ENCODE data around the gene GRID1.
A peak's percentile ranks its signal among the peaks of the same experiment; 100 is the strongest.

Gene GRID1

GRCh38 chr10:86362129-86362527 lies 4.5 kb downstream of the GRID1 start:
- no peak for DNase-seq
- in situ Hi-C loops (cut with MboI; ENCODE audit: low pct_unique_long_range_greater_than_20kb, low sequenced_read_pairs), result loop anchor here (25.0 kb wide), 1 partner anchor 575 kb away; no protein-coding TSS in a partner anchor

DNA sequence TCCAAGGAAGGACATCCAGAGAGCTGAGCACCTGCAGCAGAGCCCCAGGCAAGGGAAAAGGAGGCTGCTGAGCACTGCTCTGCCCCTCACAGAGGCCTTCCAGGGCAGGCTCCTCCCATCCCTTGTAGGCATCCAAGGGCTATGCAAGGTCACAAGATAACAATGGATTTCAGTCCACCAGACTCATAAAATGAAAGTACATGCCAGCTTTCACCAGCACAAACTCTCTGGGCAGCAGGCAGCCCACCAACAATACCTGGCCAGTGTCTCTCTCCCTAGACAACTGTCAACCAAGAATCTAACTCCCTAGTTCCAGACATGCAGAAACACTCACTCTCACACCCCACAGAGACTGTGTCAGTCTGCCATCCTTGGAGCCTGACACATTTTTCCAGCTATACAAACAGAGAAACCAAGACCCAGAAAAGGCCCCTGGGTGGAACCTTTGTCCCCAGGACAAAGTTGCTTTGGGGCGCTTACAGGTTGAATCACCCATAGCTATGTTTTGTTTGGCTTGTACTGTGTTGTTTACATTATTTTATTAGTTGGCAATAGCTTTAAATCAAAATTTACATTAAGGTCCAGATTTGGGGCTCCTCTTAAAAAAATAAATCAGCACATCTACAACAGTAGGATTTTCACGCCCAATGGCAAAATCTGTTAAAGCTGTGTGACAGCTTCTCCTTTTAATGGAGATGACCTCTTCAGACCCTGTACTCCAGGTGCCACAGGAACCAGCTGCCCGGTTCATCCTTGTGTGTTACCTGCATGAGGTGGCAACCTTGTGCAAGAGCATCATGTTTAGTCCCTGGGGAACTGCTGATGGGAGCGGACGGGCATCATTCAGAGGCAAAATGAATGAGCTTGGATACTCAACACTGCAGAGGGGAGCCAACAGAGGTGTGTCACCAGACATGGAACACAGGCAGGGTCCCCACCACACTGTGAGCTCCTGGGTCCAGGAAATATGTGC lies 5.2 kb downstream of the GRID1 start:
- in situ Hi-C loops (cut with MboI; ENCODE audit: low pct_unique_long_range_greater_than_20kb, low sequenced_read_pairs), result loop anchor here (25.0 kb wide), 1 partner anchor 574 kb away; no protein-coding TSS in a partner anchor
- no peak for DNase-seq

- in situ Hi-C loops (cut with MboI; ENCODE audit: low pct_unique_long_range_greater_than_20kb, low sequenced_read_pairs), result loop anchor here (25.0 kb wide), 1 partner anchor 573 kb away; no protein-coding TSS in a partner anchor
- DNase-seq, result no peak
These were observed 5.9 kb downstream of the GRID1 start for GRCh38 chr10:86360657-86361056.

DNA sequence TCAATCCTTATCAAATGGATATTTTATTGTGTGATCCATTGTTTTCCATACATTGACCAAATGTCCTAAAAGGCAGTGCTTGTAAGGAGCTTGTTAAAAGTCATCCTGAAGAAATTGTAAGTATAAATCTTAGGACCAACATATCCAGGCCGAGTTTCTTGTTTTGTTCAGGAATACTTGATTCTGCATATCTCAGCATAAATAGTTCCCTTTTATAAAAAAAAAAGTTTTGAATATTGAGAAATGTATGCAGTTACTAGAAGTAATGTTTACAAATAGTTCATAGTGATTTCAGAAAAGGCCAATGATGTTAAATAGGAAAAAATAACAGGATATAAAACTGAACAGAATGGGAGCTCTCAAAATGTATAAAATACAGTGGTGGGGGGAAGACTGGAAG lies 6.6 kb downstream of the GRID1 start:
- in situ Hi-C loops (cut with MboI; ENCODE audit: low pct_unique_long_range_greater_than_20kb, low sequenced_read_pairs), result loop anchor here (25.0 kb wide), 1 partner anchor 573 kb away; no protein-coding TSS in a partner anchor
- DNase-seq, result no peak

DNA sequence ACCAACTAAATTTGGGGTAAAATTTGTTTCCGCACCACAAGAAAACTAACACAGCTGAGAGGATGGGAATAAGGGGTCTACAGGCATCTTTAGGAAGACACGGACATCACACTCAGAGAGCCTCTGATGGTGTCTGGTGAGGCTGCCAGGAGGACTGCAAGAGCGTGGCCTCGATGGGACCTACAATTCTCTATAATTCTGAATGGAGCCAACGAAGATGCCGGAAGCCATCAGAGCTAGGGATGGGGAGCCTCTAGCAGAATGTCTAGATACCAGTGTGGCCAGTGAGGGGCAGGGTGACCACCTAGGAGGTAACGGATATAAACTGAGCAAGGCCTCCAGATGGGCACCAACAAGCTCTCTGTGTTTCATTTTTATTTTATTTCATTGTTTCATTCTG lies 7.5 kb downstream of the GRID1 start:
- in situ Hi-C loops (cut with MboI; ENCODE audit: low pct_unique_long_range_greater_than_20kb, low sequenced_read_pairs), result loop anchor here (25.0 kb wide), 1 partner anchor 572 kb away; no protein-coding TSS in a partner anchor
- DNase-seq, result no peak

DNA sequence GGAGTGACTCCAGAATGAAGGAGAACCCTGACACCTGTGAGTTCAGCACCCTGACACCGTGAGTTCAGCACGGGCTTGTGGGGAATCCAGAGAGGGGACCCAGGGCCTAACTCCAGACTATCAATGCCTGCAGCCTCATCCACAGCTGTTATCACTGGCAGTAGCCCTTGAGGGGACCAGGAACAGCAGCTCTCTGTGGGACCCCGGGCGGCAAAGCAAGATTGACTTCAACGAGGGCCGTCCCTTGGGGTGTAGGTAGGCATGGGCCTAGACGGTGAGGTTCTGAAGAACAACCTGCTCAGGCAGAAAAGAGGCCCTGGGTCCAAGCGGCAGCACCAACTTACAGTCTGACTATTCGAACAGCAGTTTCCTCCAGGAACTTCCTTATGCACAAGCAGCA lies 8.9 kb downstream of the GRID1 start:
- in situ Hi-C loops (cut with MboI; ENCODE audit: low pct_unique_long_range_greater_than_20kb, low sequenced_read_pairs), result loop anchor here (25.0 kb wide), 1 partner anchor 570 kb away; no protein-coding TSS in a partner anchor
- DNase-seq, result no peak

DNA sequence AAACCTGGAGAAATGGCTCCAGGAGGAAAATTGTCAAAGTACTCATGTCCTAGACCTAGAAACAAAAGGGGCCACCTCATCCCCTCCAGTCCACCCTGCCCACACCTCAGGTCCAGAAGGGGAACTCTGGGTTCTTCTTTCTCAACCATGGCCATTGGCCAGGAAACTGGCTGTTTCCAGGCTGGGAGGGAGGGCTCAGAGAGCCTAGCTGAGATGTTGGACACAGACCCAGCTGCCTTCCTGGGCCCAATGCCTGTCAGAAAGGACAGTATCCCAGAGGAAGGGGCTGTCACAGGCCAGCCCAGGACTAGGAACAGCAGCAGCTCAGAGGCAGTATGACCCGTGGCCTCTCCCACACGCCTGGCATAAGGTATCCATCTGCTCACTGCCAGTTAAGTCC lies 9.6 kb downstream of the GRID1 start:
- no peak for DNase-seq
- in situ Hi-C loops (cut with MboI; ENCODE audit: low pct_unique_long_range_greater_than_20kb, low sequenced_read_pairs), result loop anchor here (25.0 kb wide), 1 partner anchor 570 kb away; no protein-coding TSS in a partner anchor

GRCh38 chr10:86356296-86356695 lies 10.3 kb downstream of the GRID1 start:
- in situ Hi-C loops (cut with MboI; ENCODE audit: low pct_unique_long_range_greater_than_20kb, low sequenced_read_pairs), result loop anchor here (25.0 kb wide), 1 partner anchor 569 kb away; no protein-coding TSS in a partner anchor
- DNase-seq, result no peak

DNA sequence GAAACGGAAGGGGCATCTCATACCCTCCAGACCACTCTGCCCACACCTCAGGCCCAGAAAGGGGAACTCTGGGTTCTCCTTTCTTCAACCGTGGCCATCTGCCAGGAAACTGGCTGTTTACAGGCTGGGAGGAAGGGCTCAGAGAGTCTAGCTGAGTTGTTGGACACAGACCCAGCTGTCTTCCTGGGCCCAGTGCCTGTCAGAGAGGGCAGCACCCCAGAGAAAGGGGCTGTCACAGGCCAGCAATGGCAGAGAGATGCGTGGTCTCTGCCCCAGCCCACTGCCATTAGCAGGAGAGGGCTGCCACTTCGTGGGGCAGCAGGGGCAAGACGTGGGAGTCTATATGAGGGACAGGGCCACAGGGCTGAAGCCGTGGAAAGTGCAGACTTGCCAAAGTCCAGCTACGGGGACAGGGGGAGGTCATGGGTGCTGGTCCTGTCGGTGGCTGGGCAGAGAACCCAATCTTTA lies 11.0 kb downstream of the GRID1 start:
- DNase-seq, result peak; percentile 91
- in situ Hi-C loops (cut with MboI; ENCODE audit: low pct_unique_long_range_greater_than_20kb, low sequenced_read_pairs), result loop anchor here (25.0 kb wide), 1 partner anchor 568 kb away; no protein-coding TSS in a partner anchor

GRCh38 chr10:86354761-86355540 lies 11.6 kb downstream of the GRID1 start:
- in situ Hi-C loops (cut with MboI; ENCODE audit: low pct_unique_long_range_greater_than_20kb, low sequenced_read_pairs), result loop anchor here (25.0 kb wide), 1 partner anchor 568 kb away; no protein-coding TSS in a partner anchor
- peak; percentile 62 for DNase-seq

DNA sequence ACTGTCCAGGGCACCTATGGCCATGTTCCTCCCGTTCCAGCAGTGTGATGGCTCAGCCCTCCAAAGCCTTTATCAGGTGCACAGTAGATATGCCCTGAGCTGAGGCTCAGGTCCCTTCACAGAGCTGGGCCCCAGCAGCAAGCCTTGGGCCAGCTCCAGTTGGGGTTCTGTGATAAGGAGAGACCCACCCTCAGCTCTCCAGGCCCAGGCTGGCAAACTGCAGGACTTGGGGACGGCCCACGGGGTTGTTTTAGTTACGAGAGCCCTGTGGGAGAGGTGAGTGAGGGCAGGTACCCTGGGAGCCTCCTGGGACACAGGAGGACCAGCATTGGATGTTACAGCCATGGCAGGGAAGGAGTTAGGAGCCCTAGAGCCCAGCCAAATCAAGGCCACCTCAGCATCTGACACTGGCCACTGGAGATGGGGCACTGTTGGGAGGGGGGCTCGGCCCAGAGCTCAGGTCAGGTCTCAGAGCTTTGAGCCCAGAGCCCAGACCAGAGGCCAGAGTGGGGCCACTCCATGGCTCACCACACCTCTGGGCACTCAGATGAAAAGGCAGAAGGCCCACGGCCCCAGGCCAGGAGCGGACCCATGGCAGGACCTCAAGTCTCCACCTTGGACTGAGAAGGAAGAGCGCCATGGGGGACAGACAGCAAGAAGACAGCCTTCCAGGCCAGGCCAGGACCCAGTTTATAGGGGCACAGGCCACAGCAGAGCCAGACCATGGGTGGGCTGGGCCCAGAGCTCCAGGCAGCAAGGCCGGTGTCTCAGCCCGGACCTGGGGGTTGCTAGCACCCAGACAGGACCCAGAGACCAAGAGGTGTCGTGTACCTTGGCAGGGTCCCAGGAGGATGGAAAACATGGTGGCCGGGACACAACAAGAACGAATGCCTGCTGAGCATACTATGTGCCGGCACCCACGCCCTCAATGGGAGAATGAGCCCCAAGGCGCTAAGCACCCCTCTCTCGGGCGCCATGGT lies 12.8 kb downstream of the GRID1 start:
- DNase-seq, result no peak
- in situ Hi-C loops (cut with MboI; ENCODE audit: low pct_unique_long_range_greater_than_20kb, low sequenced_read_pairs), result loop anchor here (25.0 kb wide), 1 partner anchor 566 kb away; no protein-coding TSS in a partner anchor

GRCh38 chr10:86350897-86351296 lies 15.7 kb downstream of the GRID1 start:
- in situ Hi-C loops (cut with MboI; ENCODE audit: low pct_unique_long_range_greater_than_20kb, low sequenced_read_pairs), result loop anchor here (25.0 kb wide), 1 partner anchor 564 kb away; no protein-coding TSS in a partner anchor
- DNase-seq, result no peak

DNA sequence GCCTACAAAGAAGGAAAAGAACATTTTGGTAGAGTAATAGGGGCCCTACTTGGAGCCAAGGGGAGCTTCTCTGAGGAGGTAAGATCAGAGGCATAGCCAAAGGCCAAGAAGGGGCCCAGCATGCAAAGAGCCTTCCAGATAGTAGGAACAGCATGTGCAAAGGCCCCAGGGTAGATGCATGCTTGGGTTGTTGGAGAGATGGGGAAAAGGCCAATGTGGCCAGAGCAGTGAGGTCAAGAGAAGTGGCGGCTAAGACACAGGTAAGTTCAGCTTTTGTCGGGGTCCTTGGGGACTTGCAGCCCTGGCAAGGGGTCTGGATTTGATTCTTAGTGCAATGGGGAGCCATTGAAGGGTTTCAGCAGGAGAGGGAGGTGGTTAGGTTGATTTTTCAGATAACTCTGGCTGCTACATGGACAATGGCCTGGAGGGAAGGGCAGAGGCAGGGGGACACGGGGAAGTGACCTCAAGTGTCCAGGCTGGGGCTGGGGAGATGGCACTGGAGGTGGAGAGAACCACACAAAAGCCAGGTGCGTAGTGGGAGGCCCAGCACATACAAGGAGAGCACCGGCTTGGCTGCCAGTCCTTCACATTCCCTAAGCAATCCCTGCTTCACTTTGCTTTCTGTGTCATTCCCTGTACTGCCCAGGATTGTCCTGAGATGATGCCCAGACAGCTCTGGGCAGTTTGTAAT lies 16.5 kb downstream of the GRID1 start:
- no peak for DNase-seq
- in situ Hi-C loops (cut with MboI; ENCODE audit: low pct_unique_long_range_greater_than_20kb, low sequenced_read_pairs), result loop anchor here (25.0 kb wide), 1 partner anchor 563 kb away; no protein-coding TSS in a partner anchor

GRCh38 chr10:86349474-86349873 lies 17.1 kb downstream of the GRID1 start:
- in situ Hi-C loops (cut with MboI; ENCODE audit: low pct_unique_long_range_greater_than_20kb, low sequenced_read_pairs), result no loop called here
- DNase-seq, result peak; percentile 49

- in situ Hi-C loops (cut with MboI; ENCODE audit: low pct_unique_long_range_greater_than_20kb, low sequenced_read_pairs), result no loop called here
- no peak for DNase-seq
These were observed 18.0 kb downstream of the GRID1 start for GRCh38 chr10:86348321-86349210.

GRCh38 chr10:86347856-86348255 lies 18.7 kb downstream of the GRID1 start:
- DNase-seq, result no peak
- in situ Hi-C loops (cut with MboI; ENCODE audit: low pct_unique_long_range_greater_than_20kb, low sequenced_read_pairs), result no loop called here
